NCI-H2081 treated with DMSO at 0.1 percent for 48 hours (cell line): ENCODE results near the gene F2.
A peak's percentile ranks its signal among the peaks of the same experiment; 100 is the strongest.
"Not testable (repeated sequence)": the region's sequence is repeated elsewhere in the genome, so short reads cannot be mapped to it uniquely, and the experiment has no call there.

Experiments used
- DNase-seq: peaks from one replicate; lab custom pipeline; 2025; lab: John Stamatoyannopoulos, UW

Gene F2

DNA sequence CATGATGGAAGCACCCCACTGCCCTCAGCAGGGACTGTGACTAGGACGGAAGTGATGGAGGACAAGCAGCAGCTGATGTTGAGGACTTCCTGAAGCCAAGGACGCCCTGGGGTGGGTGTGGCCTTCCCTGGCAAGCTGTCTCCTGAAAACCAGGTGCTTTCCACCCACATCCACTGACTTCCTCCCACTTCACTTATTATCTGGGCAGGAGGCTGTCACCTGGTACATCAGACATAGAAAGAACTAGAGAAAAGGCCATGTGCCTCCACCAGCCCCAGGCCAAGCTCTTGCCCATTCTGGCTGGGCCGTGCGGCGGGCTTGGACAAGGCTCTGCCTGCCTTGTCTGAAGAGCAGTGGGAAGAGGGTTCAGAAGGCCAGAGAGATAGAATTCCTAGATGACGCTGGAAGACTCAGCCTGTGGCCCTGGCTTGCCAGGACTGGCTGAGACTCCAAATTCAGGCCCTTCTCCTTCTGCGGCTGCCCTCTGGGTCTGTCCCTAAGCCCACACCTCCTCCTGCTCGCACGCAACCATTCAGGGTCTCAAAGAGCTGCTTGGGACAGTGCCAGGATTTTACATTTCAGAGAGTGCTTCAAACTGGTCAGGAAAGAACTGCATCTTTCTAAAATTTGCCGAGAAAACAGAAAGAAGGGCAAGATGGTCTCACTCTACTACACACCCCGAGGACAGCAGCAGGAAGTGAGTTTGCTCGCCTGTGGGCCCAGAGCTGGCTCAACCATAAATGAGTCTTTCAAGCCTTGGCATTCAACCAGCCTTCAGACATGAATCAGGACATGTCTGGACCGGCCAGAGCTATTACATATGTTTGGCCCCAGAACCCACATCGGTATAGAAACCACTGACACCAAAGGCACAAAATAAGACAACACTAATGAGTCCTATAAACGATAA lies 31.9 kb upstream of the F2 start:
- no peak for DNase-seq

GRCh38 chr11:46690702-46691101 lies 28.3 kb upstream of the F2 start:
- DNase-seq = no peak

- no peak for DNase-seq
Observed at GRCh38 chr11:46692450-46692849, 26.6 kb upstream of the F2 start.

DNA sequence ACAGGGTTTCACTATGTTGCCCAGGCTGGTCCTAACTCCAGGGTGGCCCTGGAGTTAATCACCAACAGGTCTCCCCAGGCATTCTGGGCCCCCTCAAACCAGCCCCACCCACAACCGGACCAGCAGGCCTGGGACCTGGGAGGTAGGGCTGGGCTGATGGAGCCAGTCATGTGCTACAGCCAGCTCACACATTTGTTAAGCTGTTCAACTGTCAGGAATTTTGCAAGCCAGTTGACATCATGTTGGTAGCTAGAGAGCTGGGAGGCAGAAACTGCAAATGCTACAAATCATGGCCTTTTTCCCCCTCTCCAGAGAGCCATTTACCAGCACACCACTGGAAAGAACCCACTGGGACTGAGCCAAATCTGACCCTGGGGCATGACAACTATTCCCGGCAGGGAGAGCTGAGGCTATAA lies 25.4 kb upstream of the F2 start:
- DNase-seq = no peak

DNA sequence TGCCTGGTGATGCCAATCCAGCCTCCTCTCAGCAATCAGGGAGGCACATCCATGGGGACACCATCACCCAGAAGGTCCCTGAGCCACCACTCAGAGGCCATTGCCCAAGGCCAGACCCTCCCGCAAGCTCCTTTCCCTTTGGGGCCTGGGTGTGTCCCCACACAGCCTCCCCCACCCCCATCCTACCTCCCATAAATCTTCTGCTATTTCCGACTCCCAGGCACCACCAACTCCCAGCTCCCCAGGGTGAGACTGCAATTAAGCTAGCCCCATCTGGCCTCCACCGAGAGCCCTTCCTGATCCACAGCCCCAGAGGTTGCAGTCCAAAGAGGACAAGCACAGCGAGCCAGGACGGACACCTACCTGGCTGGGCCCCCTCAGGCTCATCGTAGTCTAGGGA lies 24.9 kb upstream of the F2 start:
- no peak for DNase-seq

DNA sequence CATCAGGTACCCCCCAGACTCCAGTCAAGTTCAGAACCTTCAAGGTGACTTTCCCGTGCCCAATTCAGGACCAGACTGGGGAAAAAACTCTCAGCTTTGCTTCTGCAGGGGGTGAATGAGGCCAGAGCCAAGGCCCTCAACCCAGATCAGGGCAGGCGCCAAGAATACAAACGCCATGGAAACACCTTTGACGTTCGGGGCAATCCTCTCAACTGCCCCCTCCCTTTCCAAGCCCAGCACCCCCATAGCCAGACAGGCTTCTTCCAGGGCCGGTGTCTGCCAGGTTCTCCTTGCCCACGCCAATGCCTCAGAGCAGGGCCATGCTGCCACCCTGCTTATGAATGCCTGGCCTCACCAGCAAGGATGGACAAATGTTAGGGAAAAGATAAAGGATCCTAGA lies 24.4 kb upstream of the F2 start:
- DNase-seq = no peak

- DNase-seq = no peak
Observed at GRCh38 chr11:46695345-46696211, 23.4 kb upstream of the F2 start.

- no peak for DNase-seq
Observed at GRCh38 chr11:46696212-46696558, 22.8 kb upstream of the F2 start.

GRCh38 chr11:46697303-46697702 lies 21.7 kb upstream of the F2 start:
- no peak for DNase-seq

GRCh38 chr11:46697723-46698122 lies 21.3 kb upstream of the F2 start:
- no peak for DNase-seq

GRCh38 chr11:46698597-46698996 lies 20.4 kb upstream of the F2 start:
- no peak for DNase-seq

DNA sequence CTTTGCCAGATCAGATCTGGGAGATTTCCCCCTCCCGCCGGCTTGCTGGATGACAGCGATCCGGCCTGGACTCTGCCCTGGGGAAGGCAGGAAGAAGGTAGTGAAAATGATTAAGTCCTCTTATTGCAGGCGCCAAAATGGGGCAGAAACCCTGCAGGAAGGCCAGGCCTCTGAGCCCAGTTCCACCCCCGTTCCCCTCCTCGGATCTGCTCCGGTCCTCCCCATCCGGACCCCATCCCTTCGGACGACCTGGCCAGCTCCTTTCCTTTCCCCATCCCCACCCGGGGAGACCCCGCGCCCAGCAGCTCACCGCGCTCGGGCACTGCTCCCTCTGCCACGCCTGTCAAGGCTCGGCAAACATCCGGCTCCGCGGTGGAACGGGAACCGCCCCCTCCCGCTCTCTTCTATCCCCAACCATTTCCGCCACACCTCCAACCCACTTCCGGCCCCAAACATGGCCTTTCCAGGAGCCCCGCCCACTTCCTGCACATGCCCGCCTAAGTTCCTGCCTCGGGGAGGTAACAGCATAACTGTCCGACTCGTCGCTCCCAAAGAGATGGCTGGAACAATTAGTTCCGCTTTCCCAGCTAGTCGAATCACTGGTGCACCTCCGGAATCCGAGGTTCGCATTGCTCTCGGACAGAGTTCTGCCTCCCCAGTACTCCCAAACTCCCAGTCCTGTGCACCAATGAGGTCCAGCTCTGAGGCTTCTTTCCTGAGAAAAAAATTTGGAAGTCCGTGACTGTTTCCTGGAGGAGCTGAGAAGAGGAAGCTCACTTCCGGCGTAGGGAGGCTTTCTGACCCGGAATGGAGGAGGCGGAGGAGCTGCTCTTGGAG lies 18.6 kb upstream of the F2 start, which contains the start of the genes ARHGAP1 and ZNF408:
Gene ARHGAP1, minus strand, starts transcription at position 379 of the 837 bp plus-strand sequence. CDS start 4,512 bp downstream, outside the sequence.
Gene ZNF408, plus strand, starts transcription at position 791 of the 837 bp plus-strand sequence. Its CDS starts 17 bp downstream, at position 808.
- peak; percentile 95 for DNase-seq

- no peak for DNase-seq
Observed at GRCh38 chr11:46701078-46701654, 17.8 kb upstream of the F2 start.

DNA sequence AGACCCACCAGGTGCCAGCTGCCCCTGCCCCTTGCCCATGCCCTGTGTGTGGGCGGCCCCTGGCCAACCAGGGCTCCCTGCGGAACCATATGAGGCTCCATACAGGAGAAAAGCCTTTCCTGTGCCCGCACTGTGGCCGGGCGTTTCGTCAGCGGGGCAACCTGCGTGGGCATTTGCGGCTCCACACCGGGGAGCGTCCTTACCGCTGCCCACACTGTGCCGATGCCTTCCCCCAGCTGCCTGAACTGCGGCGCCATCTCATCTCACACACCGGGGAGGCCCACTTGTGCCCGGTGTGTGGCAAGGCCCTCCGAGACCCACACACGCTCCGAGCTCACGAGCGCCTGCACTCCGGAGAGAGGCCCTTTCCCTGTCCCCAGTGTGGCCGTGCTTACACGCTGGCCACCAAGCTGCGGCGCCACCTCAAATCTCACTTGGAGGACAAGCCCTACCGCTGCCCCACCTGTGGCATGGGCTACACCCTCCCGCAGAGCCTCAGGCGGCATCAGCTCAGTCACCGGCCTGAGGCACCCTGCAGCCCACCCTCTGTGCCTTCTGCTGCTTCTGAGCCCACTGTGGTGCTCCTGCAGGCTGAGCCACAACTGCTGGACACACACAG lies 13.8 kb upstream of the F2 start:
- no peak for DNase-seq

DNA sequence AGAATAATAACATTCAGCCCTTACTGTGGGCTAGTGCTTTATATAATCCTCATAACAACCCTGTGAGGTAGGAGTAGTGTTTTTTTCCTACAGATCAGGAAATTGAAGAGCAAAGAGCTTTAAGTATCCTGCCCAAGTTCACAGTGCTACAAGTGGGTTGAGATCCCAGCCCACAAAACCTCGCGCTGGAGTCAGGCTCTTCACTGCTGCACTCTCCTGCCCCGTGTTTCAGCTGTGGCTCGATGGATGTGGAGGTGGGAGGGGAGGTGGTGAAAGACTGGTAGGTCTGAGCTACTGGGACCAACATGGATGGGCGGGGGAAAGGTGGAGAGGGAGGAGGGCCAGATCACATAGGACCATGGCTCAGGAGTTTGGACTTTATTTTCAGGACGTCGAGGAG lies 12.1 kb upstream of the F2 start:
- DNase-seq = no peak

- not testable (repeated sequence) for DNase-seq
Observed at GRCh38 chr11:46709351-46709750, 9.7 kb upstream of the F2 start.

- no peak for DNase-seq
Observed at GRCh38 chr11:46710821-46711269, 8.2 kb upstream of the F2 start.

DNA sequence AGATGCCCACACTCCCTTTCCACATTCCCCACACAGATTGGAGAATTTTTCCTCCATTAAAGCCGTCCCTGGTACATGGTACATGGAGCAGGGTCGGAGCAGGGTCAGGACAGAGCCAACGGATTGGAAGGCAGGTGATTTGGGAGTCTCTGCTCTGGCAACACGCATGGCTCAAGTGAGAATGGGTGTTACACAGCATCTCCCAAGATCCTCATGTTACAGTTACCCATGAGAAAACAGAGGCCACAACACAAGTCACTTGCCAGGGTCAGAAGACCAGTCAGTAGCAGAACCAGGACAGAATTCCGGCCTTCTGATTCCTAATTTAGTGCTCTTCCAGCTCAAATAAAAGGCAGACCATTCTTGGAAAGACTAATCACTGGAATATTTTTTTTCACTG lies 7.7 kb upstream of the F2 start:
- no peak for DNase-seq

DNA sequence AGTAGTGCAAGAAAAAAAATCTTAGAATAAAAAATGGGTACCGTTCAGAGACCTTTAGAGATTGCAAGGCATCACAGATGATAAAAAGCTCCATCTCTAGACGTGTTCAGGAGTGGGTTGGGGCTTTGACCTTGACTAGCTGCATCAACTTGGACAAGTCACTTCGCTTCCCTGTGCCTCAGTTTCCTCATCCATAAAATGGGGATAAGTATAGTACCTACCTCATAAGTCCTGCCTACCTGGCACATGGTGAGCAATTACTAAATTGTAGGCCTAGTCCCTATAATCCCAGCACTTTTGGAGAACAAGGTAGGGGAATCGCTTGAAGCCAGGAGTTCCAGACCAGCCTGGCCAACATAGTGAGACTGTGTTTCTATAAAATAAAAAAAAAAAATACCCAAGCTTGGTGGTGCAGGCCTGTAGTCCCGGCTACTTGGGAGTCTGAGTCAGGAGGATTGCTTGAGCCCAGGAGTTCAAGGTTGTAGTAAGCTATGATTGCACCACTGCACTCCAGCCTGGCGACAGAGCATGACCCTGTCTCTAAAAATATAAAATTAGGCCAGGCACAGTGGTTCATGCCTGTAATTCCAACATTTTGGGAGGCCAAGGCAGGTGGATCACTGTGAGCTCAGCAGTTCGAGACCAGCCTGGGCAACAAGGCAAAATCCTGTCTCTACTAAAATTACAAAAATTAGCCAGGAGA lies 6.0 kb upstream of the F2 start:
- no peak for DNase-seq

DNA sequence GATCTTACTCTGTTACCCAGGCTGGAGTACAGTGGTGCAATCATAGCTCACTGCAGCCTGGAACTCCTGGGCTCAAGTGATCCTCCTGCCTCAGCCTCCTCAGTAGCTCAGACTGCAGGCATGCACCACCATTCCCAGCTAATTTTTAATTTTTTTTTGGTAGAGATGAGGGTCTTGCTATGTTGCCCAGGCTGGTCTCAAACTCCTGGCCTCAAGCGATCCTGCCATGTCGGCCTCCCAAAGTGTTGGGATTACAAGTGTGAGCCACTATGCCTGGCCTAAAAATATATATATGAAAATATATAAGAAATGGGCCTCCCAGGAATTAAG lies 1.2 kb upstream of the F2 start:
- not testable (repeated sequence) for DNase-seq
